GM19452 (cell line): ENCODE measurements around the gene WNT3A.
"Not testable (repeated sequence)": the region's sequence is repeated elsewhere in the genome, so short reads cannot be mapped to it uniquely, and the experiment has no call there.

Experiments used
- ATAC-seq: cut with Tn5 transposase; IDR thresholded peaks from one replicate; pipeline ENCODE4 v1.9.1; 2021; ENCODE audit not compliant: unreplicated experiment

WNT3A gene

DNA sequence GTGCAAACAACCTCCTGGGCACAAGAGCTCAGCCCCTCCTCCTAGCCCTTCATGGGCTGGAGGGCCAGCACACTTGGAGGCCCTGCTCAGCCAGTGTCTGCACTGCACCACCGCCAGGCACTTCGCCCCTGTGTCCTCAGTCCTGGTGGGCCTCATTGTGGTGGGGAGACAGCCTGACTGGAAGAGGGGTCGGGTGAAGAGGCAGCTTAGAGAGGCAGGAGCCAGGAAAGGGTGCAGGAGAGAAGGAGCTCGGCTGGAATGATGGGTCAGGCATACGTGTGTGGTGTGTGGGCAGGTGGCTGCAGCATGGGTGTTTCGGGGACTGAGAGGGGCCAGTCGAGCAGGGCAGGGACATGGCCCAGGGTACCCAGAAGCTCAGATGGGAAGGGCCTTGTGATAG is 4.1 kb downstream of the WNT3A start:
- ATAC-seq: no peak

DNA sequence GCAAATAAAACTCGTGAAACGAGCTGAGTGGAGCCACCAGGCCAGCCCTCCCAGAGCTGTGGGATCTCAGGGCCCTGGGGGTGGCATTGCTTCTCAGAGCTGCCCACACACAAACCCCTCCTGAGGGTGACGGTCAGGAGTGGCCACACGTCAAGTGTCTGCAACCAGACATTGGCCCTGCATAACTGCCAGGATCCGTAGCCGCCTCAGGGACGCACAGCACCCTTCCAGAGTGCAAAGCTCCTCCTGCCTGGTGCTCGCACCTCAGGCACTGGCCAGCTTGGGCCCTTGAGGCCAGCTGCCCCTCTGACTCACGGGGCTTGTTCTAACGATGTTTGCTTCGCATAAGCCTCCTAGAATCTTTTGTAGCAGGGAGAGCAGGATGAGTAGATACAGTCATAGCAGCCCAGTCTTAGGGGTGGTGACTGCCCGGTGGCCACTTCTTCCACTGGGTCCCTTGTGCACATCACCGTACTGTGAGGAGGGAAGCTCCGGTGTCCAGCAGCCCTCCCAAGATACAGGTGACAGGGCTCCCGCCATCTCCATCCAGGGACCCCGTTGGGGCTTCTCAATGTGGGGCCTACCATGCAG is 5.0 kb downstream of the WNT3A start:
- ATAC-seq: no peak

DNA sequence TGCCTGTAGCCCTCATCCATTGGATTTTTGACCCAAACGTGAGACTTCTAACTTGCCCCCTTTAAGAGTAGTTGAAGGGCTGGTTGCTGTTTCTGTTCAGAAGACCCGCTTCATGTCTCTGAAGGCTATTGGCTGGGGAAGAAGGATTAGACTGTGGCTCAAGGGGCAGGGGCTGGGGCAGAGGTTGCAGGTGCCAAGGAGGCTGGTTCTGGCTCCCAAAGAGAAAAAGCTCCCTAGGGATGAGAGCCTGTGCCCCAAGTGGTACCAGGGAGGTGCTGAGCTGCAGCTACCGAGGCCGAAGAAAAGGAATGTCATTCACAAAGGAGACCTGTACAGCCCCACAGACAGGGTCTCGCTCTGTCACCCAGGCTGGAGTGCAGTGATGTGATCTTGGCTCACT is 5.8 kb downstream of the WNT3A start:
- ATAC-seq: no peak

DNA sequence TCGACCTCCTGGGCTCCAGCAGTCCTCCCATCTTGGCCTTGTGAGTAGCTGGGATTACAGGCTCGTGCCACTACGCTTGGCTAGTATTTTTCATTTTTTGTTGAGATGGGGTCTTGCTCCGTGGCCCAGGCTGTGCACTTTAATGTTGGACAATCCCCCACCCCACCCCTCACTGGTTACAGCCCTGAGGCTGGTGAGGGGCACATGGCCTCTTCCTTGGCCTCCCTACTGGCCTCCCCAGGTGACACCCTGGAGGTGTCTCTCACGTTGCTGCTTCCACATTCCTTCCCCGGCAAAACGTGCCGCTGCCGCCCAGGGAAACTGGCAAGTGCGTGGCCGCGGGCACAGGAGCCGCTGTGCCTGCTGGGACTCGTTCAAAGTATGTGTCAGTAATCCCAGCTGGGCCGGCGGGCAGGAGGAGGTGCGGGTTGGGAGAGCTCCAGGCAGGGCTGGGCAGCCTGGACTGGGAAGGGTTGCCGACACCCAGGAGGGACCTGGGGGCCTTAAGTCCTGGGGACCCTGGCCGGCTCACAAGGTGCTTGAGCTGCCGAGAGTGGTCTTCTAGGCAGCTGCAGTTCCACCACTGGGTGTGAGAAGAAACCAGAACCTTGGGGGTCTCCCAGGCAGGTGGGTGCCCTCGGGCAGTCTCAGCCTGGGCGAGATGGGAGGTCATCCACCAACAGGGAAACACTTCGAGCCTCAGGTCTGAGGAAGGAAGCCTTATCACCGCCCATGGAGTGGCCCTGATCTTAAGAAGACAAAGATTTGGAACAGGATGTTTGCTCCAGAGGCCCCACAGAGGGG is 6.5 kb downstream of the WNT3A start:
- ATAC-seq: no peak

DNA sequence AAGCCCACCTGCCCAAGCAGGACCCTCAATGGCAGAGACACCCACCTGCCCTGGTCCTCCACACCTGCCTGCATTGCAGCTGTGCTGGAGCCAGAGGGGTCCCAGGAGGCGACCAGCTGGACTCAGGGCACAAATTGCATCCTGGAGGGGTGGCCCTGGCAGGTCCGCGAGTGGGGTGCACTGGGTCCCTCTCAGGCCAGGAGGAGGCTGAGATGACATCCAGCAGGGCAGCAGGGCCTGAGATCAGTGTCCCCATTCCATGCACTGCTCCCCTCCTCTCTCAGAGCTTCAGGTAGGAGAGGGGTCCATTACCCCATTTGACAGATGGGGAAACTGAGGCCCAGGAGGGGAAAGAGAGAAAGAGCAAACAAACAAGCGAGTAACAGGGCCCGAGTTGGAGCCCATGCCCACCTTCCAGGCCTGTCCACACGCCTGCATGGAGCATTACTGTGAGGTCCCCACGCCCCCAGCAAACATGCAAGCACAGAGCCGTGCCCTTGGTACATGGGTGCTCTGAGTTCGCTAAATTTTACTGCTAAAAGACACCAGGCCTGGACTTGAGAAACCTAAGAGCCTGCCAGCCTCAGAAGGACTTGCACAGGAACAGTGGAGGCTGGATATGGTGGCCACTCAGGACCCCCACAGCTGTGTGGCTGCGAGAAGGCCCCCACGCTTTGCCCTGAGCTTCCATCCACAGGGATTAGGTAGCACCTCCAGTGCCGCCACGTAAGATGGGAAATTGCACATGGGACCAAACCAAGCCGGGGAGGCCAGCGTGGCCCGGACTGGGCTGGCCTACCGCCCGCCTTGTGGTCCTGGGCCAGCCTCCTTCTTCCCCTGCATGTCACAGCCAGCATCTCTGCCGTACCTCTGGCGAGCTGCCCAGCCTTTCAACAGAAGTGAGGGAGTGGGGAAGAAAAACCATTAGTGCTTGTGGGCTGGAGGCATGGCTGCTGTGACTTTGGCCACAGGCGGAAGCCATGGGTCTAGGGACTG is 7.4 kb downstream of the WNT3A start:
- ATAC-seq: no peak

DNA sequence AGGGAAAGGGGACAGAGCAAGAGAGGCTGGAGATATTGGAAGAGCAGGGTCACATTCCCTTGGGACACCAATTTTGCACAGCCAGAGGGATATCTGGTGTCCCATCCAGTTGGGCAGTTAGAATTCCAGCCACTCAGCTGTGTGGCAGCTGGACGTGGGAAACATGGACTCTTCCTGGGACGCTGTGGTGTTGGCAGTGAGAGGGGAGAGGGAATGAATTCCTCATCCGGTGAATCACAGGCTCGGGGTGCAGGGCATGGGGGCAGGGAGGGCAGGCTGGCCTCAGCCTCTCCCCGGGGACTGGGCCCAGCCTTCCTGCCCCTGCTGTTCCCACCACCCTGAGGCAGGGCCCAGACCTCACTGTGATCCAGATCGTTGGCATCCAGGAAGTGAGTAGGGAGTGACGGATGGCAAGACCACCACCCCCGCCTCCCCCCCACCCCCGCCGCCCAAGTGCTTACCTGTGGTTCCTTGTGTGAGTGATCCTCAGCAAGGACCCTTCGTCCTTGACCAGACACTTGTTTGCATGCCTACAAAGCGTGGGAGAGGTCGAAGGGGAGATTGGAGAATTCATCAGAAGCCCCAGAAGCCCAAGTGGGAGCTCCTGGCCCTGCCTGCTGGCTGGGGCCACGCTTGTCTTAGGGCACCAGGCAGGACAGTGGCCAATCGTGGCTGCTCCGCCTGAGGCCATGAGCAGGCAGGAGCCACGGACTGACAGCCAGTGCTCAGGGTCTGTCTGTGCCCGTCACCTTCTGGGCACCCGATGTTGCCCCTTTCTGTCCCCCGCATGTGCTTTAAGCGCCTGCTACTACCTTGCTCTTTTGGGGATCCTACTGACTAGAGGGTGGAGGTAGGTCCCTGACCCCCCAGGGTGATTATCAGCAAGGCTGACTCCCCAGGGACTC is 8.7 kb downstream of the WNT3A start:
- ATAC-seq: no peak

DNA sequence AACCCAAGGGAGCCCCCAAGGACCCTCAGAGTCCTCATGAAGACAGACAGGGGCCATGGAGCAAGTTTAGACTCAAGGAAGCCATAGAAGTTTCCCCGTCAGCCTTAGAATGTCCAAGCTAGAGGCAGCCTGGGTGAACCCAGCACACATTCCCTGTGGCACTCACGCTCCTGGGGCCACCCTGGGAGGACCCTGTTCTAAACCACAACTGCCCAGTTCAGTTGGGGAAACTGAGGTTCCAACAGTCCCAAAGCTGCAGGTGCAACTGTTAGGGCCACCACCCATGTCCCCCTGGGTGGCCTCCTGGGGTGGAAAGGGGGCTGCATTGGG is 9.3 kb downstream of the WNT3A start:
- ATAC-seq: no peak

DNA sequence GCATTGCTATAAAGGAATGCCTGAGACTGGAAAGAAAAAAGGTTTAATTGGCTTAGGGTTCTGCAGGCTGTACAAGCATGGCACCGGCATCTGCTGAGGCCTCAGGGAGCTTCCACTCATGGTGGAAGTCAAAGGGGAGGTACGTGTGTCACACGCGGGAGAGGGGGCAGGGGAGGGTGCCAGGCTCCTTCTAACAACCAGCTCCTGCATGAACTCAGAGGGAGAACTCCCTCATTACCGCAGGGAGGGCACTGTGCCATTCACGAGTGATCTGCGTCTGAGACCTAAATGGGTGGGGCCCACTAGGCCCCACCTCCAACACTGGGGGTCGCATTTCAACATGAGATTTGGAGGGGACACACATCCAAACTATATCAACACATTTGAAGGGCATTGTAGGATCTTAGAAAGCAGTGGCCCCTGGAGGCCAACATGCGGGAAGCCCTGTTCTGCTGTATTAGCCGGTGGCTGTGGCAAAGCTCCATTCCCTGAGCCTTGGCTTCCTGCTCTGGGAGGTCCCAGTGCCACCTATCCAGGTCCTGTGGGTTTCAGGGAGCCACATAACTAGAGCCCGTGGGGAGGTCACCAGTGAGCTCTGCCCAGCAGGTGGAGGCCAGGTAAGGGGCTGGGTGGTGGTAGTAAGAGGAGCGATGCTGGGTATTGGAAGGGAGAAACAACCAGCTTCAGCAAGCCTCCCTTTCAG is 10.0 kb downstream of the WNT3A start:
- no peak for ATAC-seq

DNA sequence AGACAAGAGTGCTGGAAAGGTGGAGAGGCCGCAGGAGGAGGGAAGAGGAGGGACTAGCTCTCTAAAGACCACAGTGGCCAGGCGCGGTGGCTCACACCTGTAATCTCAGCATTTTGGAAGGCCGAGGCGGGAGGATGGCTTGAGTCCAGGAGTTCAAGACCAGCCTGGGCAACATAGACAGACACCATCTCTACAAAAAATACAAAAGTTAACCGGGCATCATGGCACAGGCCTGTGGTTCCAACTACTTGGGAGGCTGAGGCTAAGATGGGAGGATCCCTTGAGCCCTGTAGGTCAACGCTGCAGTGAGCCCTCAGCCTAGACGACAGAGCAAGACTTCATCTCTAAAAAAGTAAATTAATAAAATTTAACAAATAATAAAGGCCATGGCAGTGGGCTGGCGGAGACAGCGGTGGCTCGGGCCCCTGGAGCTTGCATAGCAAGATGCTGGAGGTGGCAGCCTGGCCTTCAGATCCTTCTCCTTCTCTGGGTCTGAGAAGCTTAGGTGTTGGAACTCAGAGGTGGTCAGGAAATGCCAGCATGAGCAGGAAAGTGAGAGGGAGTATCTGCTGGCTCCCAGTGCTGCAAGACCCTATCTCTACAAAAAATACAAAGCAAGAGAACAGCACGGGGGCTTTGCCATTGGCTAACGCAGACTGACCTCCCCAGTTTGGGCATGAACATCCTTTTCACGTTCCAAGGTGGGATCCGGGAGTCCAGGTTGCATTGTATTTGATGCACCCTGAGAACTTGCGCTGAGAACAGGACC is 10.7 kb downstream of the WNT3A start:
- no peak for ATAC-seq

DNA sequence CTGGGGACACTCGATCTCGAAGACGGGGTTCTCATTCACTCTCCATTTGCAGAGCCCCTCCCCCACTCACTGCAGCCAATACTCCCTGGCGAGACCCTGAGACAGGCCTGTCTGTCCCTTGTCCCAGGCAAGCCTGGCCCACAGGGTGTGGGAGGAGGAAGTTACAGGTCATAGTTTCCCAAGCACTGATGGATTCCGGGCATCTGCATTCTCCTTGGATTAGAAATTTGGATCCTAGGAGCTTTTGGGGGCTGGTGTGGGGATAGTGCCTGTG is 11.3 kb downstream of the WNT3A start:
- no peak for ATAC-seq

DNA sequence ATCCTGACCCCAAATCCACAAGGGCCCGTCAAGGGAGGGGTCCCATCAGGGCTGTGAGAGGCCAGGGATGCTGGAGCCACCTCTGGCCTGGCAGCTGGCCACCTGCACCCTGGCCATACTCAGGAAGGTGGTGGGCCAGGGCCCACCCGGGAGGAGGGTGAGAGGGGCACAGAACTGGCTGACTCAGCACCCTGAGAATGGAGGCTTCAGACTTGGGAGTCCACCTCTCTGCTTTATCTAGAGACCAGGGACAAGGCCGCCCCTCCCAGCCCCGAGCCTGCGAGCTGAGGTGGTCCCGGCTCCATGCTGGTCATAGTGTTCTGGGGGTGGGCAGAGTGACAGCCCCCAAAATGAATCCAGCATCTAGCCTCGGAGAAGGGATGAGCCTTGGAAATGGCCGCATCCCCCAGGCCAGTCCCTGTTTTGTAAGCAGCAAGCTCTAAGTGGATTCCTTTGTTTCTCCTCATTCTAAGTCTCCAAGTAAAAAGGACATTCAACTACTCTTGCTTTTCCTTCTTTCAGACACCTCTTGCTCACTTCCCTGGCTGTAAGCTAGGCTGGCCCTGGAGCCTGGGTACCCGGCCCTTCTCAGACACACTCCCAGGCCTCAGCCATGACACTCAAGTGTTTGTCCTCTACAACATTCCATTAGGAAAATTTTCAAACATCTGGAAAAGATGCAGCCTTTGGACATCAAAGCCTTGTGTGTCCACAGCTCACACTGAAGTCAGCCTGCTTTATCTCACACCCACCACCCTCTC is 12.3 kb downstream of the WNT3A start:
- no peak for ATAC-seq

DNA sequence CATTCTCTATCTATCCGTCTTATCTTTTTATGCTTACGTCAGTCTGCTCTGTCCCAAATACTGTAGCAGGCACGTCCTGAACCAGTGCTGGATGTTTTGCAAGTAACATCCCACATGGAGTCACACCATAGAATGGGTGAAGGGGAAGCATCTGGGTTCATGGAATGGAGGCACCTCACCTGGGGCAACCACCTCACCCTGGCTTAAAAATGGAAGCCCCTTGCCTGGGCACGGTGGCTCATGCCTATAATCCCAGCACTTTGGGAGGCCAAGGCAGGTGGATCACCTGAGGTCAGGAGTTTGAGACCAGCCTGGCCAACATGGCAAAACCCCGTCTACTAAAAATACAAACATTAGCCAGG is 12.9 kb downstream of the WNT3A start:
- not testable (repeated sequence) for ATAC-seq

DNA sequence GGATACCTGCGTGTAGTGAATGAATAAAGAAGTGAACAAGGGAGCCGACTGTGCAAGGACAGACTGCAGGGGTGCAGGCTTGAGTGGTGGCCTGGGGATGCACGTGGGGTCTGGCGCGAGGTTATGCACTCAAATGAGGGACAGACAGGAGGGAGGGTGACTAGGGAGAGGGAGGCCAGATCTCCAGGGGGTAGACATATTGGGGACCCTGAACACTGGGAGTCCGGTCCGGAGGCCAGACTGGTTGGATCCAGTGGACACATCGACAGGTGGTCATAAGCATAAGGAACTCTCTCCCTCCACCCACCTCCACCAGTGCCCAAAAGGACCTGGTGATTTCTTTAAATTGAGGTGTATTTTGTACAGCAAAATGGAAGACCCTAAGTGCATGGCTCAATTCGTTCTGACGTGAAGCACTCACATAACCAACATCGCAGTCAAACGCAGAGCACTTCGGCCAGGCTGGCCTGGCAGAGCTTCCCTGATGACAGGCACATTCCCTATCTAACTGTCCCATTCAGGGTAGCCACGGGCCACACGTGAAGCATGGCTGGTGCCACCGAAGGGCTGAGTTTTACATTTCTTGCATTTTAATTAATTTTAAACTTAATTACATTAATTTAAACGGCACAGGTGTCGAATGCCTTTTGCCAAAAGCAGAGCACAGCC is 14.0 kb downstream of the WNT3A start:
- ATAC-seq: no peak

DNA sequence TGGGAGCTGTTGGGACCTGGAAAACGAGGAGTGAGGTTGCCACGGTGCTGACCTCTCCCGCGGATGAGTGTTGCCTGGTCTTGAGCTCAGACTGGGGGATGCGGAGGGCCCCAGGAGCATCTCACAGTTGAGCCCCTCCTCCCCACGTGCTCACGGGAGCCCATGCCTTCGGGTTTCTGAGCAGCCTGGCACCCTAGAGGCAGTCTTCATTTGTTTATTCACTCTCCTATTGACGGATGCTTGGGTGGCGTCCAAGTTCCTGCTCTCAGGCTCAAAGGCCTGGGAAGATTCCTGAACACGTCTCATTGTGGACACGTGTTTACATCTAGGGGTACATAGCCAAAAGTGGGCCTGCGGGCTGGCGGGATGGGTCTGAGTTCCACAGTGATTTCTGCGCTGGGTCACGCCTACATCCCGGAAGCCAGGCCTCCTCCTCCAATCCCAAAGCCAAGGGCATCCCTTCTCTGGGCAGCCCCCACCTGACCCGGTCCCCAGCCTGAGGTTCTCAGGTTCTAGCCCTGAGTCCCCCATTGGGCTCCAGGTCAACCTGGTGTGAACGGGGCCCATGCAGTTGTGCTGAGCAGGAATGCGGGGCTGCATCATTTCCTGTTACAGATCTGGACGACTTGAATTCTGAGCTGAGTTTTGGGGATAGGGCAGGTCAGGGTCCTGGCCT is 14.7 kb downstream of the WNT3A start:
- ATAC-seq: no peak

DNA sequence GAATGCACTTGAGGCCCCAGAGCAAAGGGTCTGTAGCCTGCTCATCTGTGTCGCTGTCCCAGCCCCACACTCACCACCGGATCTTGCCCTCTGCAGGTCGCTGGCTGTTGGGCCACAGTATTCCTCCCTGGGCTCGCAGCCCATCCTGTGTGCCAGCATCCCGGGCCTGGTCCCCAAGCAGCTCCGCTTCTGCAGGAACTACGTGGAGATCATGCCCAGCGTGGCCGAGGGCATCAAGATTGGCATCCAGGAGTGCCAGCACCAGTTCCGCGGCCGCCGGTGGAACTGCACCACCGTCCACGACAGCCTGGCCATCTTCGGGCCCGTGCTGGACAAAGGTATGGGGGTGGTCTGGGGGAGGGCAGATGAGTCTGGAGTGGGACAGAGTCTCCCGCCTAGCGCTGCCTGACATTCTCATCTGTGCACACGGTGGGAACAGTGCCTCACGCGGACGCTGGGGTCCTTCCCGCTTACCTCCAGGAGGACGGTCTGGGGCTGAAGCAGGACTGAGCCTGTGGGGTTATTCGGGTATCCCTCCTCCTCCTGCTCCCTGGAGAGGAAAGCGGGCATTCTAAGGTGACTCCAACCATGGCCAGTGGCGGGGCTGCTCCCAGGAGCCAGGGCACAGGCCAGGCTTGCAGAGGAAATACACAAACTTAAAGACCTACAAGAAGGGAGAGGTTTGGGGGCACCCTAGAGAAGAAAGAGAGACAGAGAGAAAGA is 15.9 kb downstream of the WNT3A start:
- ATAC-seq: no peak

DNA sequence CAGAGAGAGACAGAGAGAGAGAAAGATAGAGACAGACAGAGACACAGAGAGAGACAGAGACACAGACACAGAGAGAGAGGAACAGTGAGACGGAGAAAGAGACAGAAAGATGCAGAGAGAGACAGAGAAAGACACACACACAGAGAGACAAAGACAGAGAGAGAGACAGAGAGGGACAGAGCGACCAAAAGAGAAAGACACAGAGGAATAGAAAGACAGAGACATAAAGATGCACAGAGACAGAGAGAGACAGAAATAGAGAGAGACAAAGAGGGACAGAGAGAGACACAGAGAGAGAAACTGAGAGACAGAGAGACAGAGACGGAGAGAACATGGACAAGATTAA is 16.5 kb downstream of the WNT3A start:
- no peak for ATAC-seq

DNA sequence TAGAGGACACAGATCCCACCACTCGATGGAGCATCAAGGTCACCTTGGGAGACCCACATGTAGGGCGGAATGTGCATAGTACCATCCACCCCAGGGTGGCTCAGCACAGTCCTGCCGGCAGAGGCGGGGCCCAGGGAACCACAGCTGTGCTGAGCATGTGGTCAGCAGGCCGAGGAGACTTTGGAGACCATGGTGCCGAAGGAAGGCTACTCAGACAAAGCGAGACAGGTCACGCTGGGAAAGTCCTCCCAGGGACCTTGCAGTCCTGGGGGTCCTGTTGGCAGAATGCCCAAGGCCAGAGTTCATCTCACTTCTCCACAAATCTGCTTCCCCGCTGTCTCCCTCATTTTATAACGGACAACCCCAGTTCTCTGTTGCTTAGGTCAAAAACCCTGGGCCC is 22.5 kb downstream of the WNT3A start:
- no peak for ATAC-seq
